Embryonic facial prominence (tissue), 1 donor: ENCODE results near the gene DNAI7.

ENCODE experiments used
- DNase-seq: peaks from one replicate; pipeline ENCODE4 v3.0.0-alpha.2; 2016; ENCODE audit errors: extremely low spot score

Gene DNAI7, protein sequence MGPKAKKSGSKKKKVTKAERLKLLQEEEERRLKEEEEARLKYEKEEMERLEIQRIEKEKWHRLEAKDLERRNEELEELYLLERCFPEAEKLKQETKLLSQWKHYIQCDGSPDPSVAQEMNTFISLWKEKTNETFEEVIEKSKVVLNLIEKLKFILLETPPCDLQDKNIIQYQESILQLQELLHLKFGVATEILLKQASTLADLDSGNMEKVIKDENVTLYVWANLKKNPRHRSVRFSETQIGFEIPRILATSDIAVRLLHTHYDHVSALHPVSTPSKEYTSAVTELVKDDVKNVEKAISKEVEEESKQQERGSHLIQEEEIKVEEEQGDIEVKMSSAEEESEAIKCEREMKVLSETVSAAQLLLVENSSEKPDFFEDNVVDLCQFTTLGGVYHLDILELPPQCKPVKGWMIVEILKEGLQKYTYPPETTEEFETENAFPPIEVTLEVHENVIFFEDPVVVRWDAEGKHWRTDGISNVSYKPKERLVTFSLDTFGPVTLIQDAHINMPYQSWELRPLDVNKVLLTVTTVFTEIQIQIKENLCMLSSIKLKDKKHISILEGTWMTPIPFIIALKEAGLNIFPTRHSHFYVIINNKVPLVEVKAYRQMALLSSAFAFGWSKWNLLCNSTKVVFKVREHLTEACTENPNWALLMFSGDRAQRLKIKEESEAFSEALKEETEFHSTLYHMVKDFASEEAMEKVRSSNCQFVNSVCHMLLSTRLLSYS

DNA sequence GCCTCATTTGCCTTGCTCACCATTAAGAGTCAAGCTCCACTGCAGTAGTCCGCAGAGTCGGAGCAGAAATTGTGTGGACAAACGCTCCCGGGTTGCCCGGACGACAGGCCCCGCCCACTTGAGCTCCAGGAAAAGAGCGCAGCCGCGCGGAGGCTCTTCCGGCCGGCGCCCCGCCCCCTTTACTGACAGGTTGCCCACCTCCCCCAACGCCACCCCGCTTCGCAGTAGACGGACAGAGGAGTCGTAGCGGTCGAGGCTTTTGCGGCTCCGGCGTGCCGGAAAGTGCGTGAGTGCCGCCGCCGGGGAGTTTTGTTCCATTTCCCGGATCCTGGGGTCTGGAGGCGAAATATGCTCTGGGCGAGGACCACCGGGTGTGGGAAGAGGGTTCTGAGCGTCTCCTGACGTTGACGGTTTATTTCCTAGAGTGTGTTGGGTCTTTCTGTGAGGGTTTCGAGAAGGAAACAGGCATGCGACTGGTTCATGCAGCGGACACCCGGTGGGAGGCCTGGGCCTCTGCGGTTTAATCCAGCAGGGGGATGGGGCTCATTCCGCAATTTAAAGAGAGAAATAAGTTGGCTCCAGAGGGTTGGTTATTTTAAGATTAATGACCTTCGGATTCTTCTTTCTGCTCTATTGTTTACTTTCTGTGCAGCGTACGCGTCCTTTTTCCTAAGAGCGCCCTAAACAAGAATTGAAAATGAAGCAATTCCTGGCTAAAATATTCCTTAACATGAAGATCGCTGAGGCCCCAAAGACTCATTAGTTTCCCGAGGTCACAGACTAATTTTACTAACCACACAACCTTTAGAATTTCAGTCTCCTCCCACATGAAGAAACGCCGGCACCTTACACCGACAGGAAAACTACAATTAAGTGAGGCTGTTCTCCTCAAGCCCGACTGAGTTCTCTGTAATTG lies at the start of gene DNAI7, which contains the start of gene ETFRF1:
Gene DNAI7, minus strand, starts transcription at position 105 of the 916 bp plus-strand sequence. Its CDS starts 82 bp downstream, at position 23.
Gene ETFRF1, plus strand, starts transcription at position 182 of the 916 bp plus-strand sequence. CDS start 8,720 bp downstream, outside the sequence.
- DNase-seq = peak; percentile 95

DNA sequence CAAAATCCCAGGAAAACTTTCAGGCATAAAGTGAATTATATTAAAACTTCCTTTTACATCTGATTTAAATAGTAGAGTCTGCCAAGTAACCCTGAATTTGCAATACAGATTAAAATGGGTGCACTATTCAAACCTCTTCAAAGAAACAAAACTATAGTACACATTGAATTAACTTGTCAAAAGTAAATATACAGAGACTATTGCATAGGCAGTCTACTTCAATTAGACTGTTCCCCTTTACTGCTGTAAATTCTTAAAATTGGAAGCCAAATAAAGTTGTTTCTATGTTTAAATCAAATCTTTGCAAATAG lies 48.7 kb upstream of the DNAI7 start:
- DNase-seq = no peak

DNA sequence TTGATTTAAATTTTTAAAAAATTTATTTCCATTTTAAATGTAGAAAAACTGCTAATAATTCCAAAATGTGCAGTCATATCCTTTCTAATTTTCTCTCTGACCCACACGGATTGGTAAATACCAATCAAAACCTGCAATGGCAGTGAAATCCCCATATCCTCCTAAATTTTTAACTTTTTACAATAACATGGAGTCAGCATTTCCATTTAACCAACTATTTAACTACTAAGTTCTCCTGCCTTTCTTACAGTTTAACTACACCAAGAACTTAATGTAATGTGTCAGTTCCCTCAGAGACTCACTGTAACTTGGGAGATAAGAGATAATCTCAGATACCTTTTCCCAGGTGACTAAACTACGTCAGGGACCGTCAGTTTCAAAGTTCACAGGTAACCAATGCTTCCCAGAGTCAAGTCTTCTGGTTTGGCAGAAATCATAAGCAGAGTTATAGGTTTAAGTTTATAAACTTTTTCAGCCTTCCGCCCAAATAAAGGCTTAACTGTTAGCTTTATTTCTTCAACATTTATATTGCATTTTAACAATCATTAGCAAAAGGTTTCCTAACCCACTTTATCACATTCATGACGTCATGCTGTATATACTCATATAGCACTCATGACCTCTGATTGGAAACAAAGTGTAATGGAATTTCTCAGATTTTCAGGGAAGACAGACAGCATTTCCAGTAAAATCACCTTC lies 48.2 kb upstream of the DNAI7 start:
- no peak for DNase-seq

DNA sequence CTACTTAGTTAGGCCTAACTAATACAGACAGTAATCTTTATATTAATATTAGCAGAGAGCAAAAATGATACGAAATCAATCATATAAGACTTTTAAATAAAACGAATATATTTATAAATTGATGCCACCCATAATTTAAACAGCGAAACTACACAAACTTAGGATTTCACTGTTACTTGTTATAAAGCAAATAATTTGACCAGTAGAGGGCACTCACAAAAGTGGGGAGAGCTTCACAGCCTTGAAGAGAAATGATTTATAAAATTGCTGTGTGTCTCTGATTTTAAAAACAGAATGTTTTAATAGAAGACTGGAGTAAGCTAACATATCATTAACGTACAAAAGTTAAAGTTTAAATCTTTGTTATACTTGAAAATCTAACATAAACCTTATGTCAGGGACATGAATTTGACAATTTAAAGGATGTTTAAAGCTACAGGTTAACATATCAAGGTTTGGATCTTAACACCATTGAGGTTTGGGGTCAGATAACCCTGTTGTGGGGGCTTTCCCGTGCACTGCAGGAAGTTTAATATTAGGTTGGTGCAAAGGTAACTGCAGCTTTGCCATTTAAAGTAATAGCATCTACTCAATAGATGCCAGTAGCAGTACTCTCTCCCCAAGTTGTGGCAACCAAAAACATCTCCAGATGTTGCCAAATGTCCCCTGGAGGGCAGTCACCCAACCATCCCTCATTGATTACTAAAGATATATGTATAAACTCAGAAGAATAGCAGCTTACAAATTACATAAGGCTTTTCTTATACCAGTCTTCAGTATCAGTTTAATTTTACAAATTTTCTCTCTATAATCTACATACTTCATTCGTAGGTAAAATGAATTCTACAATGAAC lies 46.4 kb upstream of the DNAI7 start:
- DNase-seq = peak; percentile 43

DNA sequence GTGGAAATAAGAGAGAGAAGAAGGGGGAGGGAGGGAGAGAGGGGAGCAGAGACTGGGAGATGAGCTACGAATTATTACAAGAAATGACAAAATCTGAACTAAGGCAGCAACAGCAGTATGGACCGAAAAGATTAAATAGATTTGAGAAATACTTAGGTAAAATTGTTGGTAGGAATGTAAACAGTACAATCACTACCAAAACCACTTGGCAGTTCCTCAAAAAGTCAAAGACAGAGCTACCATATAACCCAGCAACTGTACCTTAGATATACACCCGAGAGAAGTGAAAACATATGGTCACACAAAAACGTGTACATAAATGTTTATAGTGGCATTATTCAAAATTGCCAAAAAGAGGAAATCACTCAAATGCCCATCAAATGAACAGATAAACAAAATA lies 41.7 kb upstream of the DNAI7 start:
- DNase-seq = no peak

DNA sequence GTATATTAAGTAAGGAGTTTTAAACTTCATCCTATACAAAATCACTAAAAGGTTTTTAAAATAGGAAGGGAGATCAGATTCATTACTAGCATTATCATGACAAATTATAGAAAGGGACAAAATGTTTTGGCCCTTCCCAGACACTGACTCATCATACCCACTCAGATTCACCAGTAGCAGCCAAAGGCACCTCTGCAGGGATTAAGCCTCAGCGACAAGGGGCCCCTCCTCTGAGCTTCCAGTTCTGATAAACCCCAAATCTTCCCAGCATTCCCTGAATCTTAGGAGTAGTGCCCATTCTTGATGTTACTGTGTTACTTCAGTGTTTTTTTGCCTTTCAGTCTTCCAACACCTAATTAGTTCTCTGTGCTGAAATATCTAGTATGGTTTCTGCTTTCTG lies 41.2 kb upstream of the DNAI7 start:
- DNase-seq = no peak

DNA sequence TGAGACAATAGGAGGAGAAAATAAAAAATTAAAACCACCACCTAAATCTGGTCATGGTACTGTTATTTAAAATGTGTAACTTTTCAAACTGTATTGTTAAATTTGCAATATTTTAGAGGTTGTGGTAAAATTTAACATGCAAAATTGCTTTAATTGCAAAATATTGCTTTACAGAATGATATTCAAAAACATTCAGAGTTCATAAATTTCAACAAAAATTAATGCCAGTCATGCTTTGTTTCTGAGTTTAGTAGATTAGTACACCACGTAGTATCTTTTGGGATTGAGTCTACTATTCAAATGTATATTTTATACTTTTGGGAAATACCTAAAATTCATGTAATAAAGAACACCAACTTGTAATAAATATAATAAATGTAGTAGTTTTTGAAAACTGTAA lies 18.4 kb upstream of the DNAI7 start:
- no peak for DNase-seq

DNA sequence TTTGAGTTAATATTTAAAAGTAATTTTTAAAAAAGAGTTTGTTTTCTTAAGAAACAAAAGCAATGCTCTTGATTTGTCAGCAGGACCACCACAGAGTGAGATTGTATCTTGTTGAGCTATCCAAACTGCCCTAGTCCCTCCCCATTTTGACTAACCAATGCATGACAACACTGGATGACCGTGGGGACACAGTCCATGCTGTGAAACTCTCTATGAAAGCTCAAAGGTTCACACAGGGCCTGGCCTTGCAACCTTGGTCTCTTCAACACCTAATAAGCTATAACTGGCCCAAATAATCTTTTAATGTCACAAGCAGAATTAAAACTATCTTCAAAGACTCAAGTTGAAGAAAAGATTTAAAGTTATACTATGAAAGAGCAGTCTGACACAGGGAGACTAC lies 13.6 kb upstream of the DNAI7 start:
- no peak for DNase-seq

DNA sequence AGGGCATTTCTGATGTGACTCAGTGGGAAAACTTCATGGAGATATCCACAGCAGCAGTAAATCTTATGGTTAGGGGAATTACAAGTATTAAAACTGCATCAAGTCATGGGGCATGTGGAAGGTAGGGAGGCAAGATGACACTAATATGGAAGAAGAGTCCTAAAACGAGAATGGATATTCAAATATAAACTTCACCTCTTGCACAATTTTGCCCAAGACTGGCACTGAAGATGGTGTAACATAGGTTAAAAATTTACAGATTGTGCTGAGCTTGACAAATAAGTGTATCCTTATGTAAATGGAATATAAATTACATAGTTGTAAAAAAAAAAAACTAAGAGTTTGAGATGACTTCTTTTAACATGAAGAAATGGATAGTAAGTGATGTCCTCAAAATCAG lies 12.9 kb upstream of the DNAI7 start:
- DNase-seq = no peak

DNA sequence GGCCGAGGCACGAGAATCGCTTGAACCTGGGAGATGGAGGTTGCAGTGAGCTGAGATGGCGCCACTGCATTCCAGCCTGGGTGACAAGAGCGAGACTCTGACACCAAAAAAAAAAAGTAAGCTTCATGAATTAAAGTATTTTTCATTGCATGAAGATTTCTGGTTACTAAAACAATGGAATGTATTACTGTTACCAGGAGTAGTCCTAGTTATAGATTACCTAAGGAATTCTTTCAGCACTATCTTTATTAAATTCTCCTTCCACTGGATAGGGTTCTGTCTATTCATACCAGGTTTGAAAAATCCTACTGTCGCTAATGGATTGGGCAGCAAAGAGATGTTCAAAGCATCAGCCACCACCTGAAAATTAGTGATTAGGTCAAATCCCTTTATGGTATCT lies 12.5 kb upstream of the DNAI7 start:
- DNase-seq = no peak

DNA sequence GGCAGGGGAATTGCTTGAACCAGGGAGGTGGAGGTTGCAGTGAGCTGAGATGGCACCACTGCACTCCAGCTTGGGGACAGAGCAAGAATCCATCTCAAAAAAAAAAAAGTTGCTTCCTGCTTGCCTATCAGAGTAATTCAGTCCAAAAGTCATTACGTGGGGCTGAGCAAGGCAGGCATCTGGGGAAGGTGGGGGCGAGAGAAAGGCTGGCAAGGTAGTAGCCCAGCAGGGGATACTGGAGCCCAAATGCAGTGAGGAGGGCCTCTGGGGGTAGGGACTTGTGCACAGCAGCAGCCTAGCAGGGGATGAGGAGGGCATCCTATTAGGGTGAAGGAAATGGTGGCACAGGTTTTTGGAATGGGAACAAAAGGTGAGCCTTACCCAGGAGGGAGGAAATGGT lies 7.2 kb upstream of the DNAI7 start:
- no peak for DNase-seq

DNA sequence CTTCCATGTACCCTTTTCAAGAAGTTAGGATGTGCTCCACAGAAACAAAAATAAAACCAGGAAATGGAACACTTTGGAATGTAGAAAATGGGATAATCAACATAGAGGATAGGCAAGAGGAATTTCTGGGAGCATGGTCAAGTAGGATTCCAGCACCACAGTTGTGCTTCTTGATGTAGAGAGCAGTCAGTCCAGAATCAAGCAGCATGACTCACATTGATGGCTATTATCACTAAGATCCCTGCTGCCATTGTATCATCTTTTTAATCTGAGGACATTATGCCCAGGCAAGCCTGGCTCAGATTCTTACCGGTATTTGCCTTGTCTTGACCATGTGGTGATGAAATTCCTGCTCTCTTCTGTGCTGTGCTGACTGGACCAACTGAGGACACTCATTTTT lies 5.7 kb upstream of the DNAI7 start:
- DNase-seq = no peak

DNA sequence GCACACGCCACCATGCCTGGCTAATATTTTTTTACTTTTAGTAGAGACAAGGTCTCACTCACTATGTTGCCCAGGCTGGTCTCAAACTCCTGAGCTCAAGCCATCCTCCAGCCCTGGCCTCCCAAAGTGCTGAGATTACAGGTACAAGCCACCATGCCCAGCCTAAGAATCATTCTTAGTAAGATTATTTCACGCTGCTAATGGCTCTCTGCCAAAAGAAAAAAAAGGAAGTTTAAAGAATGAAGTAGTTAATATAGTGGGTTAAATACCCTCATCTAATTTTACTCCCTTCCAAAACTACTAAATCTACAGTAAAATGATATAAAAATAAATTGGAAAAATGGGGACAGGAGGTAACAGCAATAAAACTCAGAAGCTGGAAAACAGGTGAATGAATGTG lies 2.6 kb upstream of the DNAI7 start:
- no peak for DNase-seq

DNA sequence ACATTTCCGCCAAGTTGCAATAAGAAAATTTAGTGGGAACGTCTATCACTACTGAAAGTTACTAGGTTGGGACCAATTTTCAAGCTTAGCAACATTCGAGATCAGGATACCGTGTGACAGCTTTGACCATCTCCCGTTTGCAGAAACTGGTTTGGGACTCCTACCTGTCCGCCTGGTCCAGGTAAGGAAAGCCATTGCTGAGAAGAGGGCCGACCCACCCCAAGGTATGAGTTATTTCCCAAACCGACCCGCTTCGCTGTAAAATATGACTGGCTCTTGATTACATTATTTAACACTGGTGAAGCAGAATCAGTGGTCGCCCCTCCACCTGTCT lies 271 bp downstream of the DNAI7 start:
- no peak for DNase-seq

DNA sequence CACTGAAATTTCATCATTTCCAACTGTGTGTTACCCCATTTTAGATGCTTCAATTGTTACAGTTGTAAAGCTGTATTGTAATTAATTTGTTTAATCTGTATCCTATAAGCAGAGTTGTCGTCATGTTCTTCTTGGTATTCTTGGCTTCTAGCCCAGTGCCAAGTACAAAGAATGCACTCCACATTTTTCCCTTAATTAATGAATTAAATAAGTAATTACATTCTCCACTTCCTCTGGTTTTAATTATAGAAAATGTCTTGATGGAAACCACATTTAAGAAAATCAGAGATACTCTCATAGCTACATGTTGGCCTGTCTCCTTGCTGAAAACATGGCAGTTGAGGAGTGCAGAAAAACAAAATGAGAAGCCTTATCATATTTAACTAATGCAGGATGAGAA lies 746 bp downstream of the DNAI7 start:
- peak; percentile 58 for DNase-seq

DNA sequence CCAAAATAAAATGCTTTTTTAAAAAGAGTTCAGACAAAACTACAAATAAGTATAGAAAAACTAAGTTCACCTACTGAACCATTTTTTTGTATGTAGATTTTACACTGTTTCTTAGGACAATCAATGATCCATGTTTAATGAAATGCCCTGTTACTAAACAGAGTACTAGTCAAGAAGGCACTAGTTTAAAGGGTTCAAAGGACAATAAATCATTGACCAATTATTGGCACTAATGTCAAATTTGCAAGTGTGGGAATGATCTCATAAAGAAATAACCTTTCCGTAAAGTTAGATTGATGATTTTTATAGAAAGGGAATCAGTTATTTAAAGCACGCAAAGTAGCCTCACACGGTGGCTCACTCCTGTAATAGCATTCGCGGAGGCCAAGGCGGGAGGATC lies 4.2 kb downstream of the DNAI7 start:
- no peak for DNase-seq

DNA sequence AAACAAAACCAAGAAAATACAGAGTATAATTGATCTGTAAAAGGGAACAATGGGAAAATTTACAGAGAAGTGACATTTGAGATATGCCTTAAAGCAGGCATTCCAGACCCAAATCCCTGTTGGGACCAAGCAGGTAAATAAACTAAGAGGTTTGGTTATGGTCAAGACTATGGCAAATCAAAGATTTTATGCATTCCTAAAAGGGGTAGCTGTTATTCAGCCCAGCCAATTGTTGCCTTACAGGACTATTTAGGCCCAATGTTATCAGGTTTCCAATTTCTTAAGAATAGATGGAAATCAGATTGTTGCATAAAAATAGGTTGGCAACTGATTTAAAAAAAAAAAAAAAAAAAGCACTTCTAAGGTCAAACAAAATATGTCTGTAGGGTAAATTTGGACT lies 5.3 kb downstream of the DNAI7 start:
- no peak for DNase-seq

DNA sequence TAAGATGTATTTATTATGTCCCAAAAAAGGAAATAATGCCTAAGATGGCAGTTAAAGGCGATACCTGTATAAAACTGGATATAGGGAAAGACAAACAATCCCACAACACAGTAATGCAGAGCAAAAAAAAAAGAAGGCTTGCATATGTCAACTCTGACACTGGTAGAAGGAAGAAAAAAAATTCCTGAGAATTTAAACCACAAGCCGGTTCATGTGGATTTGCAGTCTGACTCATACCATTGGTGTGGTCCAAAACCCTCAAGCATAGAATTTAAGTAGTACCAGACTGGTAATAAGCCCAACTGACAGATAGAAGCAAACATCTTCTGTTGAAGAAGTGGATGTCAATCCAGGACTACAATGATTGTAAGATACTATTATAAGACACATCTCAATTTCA lies 7.2 kb downstream of the DNAI7 start:
- DNase-seq = peak; percentile 29

DNA sequence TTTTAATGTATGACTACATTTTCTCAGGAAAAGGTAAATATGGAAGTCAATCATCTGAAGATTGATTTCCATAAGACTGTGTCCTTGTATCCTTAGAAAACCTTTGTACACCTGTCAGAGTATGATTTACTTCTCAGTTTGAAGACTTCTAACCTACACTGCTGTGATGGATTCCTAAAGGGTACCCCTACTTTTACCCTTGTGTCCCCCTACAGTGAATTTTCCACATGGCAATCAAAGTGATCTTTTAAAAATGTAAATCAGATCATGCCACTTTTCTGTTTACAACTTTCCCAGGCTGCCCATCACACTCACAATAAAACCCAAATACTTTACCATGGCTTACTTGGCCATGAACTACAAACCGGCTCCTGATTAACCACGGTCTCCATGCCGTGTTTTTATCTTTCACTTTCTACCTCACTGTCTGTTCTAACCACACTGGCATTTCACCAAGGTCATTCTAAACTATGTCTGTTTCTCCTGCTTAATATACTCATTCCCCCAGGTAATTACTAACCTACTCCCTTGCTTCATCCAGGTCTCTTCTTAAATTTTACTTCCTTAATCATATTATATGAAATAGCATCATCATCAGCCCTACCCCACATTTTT lies 8.1 kb downstream of the DNAI7 start:
- DNase-seq = no peak

DNA sequence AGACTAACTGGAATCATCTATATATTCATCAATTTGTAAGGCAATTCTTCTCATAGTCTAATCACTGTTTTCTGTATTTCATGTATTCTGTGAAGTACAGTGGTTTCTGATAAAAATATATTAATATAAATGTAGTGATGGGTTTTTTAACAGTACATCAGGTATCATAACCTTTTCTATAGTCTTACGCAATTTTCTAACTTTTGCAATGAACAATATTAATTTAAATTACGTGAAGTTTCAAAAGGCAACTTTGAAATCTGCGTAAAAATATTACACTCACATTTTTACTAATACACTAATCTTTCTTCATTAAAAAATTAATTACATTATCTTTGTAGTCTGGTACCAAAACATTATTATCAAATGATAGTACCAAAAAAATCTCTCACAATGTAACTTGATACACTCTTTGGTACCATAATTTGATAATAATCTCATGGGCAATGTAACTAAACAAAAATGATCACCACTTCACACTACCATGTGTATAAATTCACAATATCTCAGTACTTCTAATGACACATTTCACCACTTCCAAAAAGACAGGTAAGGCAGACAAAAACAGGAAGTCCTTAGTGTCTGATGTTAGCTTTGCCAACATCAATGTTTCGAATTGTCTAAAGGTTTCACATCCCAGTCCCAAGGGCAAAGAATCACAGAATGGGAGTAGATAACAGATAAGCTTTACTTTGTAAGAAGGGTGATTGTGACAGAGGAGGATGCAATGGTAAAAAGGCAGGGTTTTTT lies 8.7 kb downstream of the DNAI7 start:
- DNase-seq = no peak
